Activated naive CD4-positive, alpha-beta T cell treated with anti-CD3 and anti-CD28 coated beads, Interleukin-2, amount 50 U/mL, for 72 hours (primary cell): ENCODE data around the gene PATL2. TPM values are rescaled to one million over a fixed set of nuclear protein-coding genes. Genes with fewer than 3 reads are reported as not detected.
"Not testable (repeated sequence)": the region's sequence is repeated elsewhere in the genome, so short reads cannot be mapped to it uniquely, and the experiment has no call there.

Experiments used
- ATAC-seq, 2 donors: fragments of 150-1000 bp; cut with Tn5 transposase; 2 replicates each; pipeline ENCODE4 v1.10.0; 2021; ENCODE audit warnings: mild to moderate bottlenecking in 2 of 2, moderate library complexity in 2 of 2
- DNase-seq, 2 donors: peaks; one replicate each; pipeline ENCODE4 v3.0.0; 2021 to 2022; ENCODE audit warnings: low spot score in 2 of 2
- H3K27ac Mint-ChIP-seq, 2 donors: one replicate each; pipeline ENCODE4 v1.8.0; 2022; ENCODE audit warnings: mild to moderate bottlenecking in 2 of 2, mixed read lengths in 2 of 2
- H3K36me3 Mint-ChIP-seq, 2 donors: one replicate each; pipeline ENCODE4 v1.8.0; 2022; ENCODE audit warnings: mixed read lengths in 2 of 2
- H3K9me3 Mint-ChIP-seq, 2 donors: one replicate each; pipeline ENCODE4 v1.8.0; 2022; ENCODE audit warnings: mixed read lengths in 2 of 2
- total RNA-seq, 2 donors: library from RNA; stranded (reverse); gene quantifications; one replicate each; pipeline ENCODE4 v1.2.3, GENCODE V29; 2022

Gene PATL2
- total RNA-seq, 2 donors from 2014 or later: 12.4 to 30.7 TPM

DNA sequence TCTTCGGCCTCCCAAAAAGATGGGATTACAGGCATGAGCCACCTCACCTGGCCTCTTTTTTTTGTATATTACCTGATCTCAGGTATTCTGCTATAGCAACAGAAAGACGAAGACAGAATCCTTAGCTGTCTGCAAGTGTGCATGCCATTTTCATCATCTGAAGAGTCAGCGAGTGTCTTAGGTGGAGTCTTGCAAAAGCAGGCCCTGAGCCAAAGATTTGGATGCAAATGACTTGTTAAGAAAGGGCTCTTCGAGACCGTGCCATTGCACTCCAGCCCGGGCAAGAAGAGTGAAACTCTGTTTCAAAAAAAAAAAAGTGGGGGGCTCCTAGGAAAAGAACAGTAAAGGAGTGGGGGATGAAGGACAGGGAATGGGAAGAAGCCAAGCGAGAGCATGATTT, 15.0 kb upstream of the PATL2 start:
- ATAC-seq (no peak), DNase-seq (no peak)
- Mint-ChIP-seq H3K9me3 (no peaks in the 10 kb centered on the region), H3K27ac (peak overlapping the region; percentile 100), H3K36me3 (peaks cover 13 to 18% of the 10 kb centered on the region in 2 donors)

GRCh38 chr15:44722011-44722410, 10.9 kb upstream of the PATL2 start:
- ATAC-seq: no peak
- peak overlapping the region; percentile 65 to 100 for H3K27ac Mint-ChIP-seq
- no peak for DNase-seq
- H3K9me3 Mint-ChIP-seq: no peaks in the 10 kb centered on the region
- peaks cover 12 to 13% of the 10 kb centered on the region in 2 donors for H3K36me3 Mint-ChIP-seq

- H3K36me3 Mint-ChIP-seq: peaks cover 26 to 27% of the 10 kb centered on the region in 2 donors
- peak overlapping the region; percentile 86 to 100 for H3K27ac Mint-ChIP-seq
- H3K9me3 Mint-ChIP-seq: no peaks in the 10 kb centered on the region
- ATAC-seq (peak in 1 of 2 donors; percentile 15), DNase-seq (no peak)
Measured at GRCh38 chr15:44720460-44721176, 9.5 kb upstream of the PATL2 start.

- not testable (repeated sequence) for H3K9me3 Mint-ChIP-seq, DNase-seq
- peak in 1 of 2 donors; percentile 2 for ATAC-seq
- H3K36me3 Mint-ChIP-seq: peaks cover 32 to 33% of the 10 kb centered on the region in 2 donors
- H3K27ac Mint-ChIP-seq: peak overlapping the region; percentile 41 to 100
Measured at GRCh38 chr15:44720000-44720435, 8.9 kb upstream of the PATL2 start.

DNA sequence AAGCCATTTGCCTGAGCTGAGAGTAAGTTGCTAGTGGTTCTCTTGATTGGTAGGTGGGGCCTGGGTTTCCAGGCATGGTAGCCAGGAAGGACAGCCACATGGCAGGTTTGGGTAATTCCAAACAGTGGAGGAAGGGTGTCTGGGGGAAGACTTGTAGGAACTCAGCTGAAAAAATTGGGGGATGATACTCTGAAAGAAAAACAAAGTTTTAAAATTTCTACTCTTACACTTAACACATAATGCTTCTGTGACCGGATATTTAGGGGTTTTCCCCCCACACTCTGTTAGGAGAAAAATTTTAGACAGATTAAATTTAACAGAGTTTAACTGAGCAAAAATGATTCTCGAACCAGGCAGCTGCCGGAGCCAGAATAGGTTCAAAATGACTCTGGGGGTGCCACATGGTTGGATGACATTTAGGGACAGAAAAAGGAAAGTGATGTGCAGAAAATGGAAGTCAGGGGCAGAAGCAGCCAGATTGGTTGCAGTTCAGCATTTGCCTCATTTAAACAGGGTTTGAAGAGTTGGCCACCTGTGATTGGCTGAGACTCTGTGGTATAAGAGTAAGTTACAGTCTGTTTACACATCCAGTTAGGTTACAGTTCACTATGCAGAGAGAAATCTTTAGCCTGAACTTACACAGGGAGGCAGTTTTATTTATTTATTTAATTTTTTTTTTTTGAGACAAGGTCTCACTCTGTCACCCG, 8.3 kb upstream of the PATL2 start:
- H3K9me3 Mint-ChIP-seq: no peaks in the 10 kb centered on the region
- peak; percentile 65 to 76 for DNase-seq
- H3K27ac Mint-ChIP-seq: peak overlapping the region; percentile 94 to 100
- peak; percentile 68 to 74 for ATAC-seq
- peaks cover 38 to 39% of the 10 kb centered on the region in 2 donors for H3K36me3 Mint-ChIP-seq

- peak overlapping the region; percentile 94 to 100 for H3K27ac Mint-ChIP-seq
- H3K36me3 Mint-ChIP-seq: peaks cover 43 to 44% of the 10 kb centered on the region in 2 donors
- DNase-seq (no peak), ATAC-seq (peak in 1 of 2 donors; percentile 1)
- no peaks in the 10 kb centered on the region for H3K9me3 Mint-ChIP-seq
Measured at GRCh38 chr15:44718927-44719292, 7.8 kb upstream of the PATL2 start.

- ATAC-seq (peak in 1 of 2 donors; percentile 17), DNase-seq (no peak)
- no peaks in the 10 kb centered on the region for H3K9me3 Mint-ChIP-seq
- H3K36me3 Mint-ChIP-seq: peaks cover 48 to 50% of the 10 kb centered on the region in 2 donors
- H3K27ac Mint-ChIP-seq: peak overlapping the region; percentile 94 to 100
Measured at GRCh38 chr15:44718180-44718926, 7.2 kb upstream of the PATL2 start.

- Mint-ChIP-seq H3K9me3 (no peaks in the 10 kb centered on the region), H3K36me3 (peaks cover 60 to 62% of the 10 kb centered on the region in 2 donors), H3K27ac (peak overlapping the region; percentile 84 to 100)
- DNase-seq (no peak), ATAC-seq (no peak)
Measured at GRCh38 chr15:44716983-44717602, 6.0 kb upstream of the PATL2 start.

DNA sequence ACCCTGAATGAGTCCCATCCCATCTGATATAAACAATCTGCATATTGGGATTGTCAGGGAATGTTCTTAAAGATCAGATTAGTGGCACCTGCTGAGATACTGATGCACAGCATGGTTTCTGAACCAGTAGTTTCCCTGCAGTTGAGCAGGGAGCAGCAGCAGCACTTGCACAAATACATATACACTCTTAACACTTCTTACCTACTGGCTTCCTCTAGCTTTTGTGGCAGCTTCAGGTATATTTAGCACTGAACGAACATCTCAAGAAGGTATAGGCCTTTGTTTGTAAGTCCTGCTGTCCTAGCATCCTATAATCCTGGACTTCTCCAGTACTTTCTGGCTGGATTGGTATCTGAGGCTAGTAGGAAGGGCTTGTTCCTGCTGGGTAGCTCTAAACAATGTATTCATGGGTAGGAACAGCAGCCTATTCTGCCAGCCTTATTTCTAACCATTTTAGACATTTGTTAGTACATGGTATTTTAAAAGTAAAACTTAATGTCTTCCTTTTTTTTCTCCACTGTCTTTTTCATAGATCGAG, 4.7 kb upstream of the PATL2 start:
- Mint-ChIP-seq H3K36me3 (peaks cover 72 to 74% of the 10 kb centered on the region in 2 donors), H3K9me3 (no peaks in the 10 kb centered on the region), H3K27ac (peak overlapping the region; percentile 100)
- ATAC-seq (no peak), DNase-seq (no peak)

DNA sequence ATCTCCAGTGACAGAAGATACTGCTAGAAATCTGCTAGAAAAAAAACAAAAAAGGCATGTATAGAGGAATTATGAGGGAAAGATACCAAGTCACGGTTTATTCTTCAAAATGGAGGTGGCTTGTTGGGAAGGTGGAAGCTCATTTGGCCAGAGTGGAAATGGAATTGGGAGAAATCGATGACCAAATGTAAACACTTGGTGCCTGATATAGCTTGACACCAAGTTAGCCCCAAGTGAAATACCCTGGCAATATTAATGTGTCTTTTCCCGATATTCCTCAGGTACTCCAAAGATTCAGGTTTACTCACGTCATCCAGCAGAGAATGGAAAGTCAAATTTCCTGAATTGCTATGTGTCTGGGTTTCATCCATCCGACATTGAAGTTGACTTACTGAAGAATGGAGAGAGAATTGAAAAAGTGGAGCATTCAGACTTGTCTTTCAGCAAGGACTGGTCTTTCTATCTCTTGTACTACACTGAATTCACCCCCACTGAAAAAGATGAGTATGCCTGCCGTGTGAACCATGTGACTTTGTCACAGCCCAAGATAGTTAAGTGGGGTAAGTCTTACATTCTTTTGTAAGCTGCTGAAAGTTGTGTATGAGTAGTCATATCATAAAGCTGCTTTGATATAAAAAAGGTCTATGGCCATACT, 4.1 kb upstream of the PATL2 start:
- no peak for DNase-seq

GRCh38 chr15:44713006-44713966, 2.2 kb upstream of the PATL2 start:
- Mint-ChIP-seq H3K36me3 (peaks cover 85 to 92% of the 10 kb centered on the region in 2 donors), H3K27ac (peak overlapping the region; percentile 100), H3K9me3 (no peaks in the 10 kb centered on the region)
- DNase-seq (no peak), ATAC-seq (no peak)

More for the DNA sequence above, 4.1 kb upstream of the PATL2 start:
- H3K27ac Mint-ChIP-seq: peak overlapping the region; percentile 100
- H3K36me3 Mint-ChIP-seq: peaks cover 77 to 78% of the 10 kb centered on the region in 2 donors
- no peak for ATAC-seq
- H3K9me3 Mint-ChIP-seq: no peaks in the 10 kb centered on the region

DNA sequence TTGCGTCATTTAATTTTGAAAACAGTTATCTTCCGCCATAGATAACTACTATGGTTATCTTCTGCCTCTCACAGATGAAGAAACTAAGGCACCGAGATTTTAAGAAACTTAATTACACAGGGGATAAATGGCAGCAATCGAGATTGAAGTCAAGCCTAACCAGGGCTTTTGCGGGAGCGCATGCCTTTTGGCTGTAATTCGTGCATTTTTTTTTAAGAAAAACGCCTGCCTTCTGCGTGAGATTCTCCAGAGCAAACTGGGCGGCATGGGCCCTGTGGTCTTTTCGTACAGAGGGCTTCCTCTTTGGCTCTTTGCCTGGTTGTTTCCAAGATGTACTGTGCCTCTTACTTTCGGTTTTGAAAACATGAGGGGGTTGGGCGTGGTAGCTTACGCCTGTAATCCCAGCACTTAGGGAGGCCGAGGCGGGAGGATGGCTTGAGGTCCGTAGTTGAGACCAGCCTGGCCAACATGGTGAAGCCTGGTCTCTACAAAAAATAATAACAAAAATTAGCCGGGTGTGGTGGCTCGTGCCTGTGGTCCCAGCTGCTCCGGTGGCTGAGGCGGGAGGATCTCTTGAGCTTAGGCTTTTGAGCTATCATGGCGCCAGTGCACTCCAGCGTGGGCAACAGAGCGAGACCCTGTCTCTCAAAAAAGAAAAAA, 1.4 kb upstream of the PATL2 start:
- peaks cover 77 to 92% of the 10 kb centered on the region in 2 donors for H3K36me3 Mint-ChIP-seq
- no peaks in the 10 kb centered on the region for H3K9me3 Mint-ChIP-seq
- H3K27ac Mint-ChIP-seq: peak overlapping the region; percentile 100
- ATAC-seq (peak; percentile 28 to 30), DNase-seq (peak in 1 of 2 donors; percentile 68)

GRCh38 chr15:44711743-44712345, 721 bp upstream of the PATL2 start:
- no peaks in the 10 kb centered on the region for H3K9me3 Mint-ChIP-seq
- ATAC-seq (peak; percentile 34 to 36), DNase-seq (peak; percentile 69 to 74)
- H3K36me3 Mint-ChIP-seq: peaks cover 72 to 85% of the 10 kb centered on the region in 2 donors
- peak overlapping the region; percentile 100 for H3K27ac Mint-ChIP-seq
